WTC11 (cell line): ENCODE data around the gene DRD2. TPM values are rescaled to one million over a fixed set of nuclear protein-coding genes. Genes with fewer than 3 reads are reported as not detected.
A peak's percentile ranks its signal among the peaks of the same experiment; 100 is the strongest.

Experiments used
- ATAC-seq: fragments of 200-7000 bp; cut with Tn5 transposase; 2 replicates; pipeline ENCODE4 v1.10.0; 2021; ENCODE audit warnings: mild to moderate bottlenecking, moderate library complexity
- CTCF ChIA-PET: fragments of 300-600 bp; sonication (Branson Sonifier 250); formaldehyde crosslinking; loops from one replicate; lab custom pipeline; 2021; ENCODE audit warnings: antibody characterized with exemption; lab: Charles Lee
- POLR2A ChIA-PET: fragments of 350-600 bp; sonication (Branson Sonifier 250); formaldehyde crosslinking; loops from one replicate; lab custom pipeline; 2021; ENCODE audit warnings: antibody characterized with exemption; lab: Charles Lee
- DNase-seq: peaks from one replicate; pipeline ENCODE4 v3.0.0; 2021; ENCODE audit warnings: low spot score
- H3K27ac Mint-ChIP-seq: 2 replicates; pipeline ENCODE4 v1.8.0; 2021; ENCODE audit warnings: mixed read lengths
- H3K27me3 Mint-ChIP-seq: 2 replicates; pipeline ENCODE4 v1.8.0; 2021; ENCODE audit warnings: low read depth, mild to moderate bottlenecking, moderate library complexity, mixed read lengths
- H3K36me3 Mint-ChIP-seq: 2 replicates; pipeline ENCODE4 v1.8.0; 2021; ENCODE audit warnings: mixed read lengths
- H3K4me1 Mint-ChIP-seq: 2 replicates; pipeline ENCODE4 v1.8.0; 2022; ENCODE audit warnings: mixed read lengths
- H3K4me3 Mint-ChIP-seq: 2 replicates; pipeline ENCODE4 v1.8.0; 2021; ENCODE audit warnings: mild to moderate bottlenecking, moderate library complexity, mixed read lengths
- H3K9me3 Mint-ChIP-seq: 2 replicates; pipeline ENCODE4 v1.8.0; 2021; ENCODE audit warnings: mixed read lengths
- ARID4B ChIP-seq: sonication (generic); formaldehyde crosslinking; IDR thresholded peaks from 2 replicates; pipeline ENCODE4 v1.8.0; 2023; ENCODE audit warnings: missing genetic modification reagents, mild to moderate bottlenecking, borderline replicate concordance
- CTCF ChIP-seq: fragments of 200-600 bp; IDR thresholded peaks from 2 replicates; pipeline ENCODE4 v1.8.0; 2022; ENCODE audit warnings: antibody characterized with exemption
- ELF4 ChIP-seq: sonication (generic); formaldehyde crosslinking; IDR thresholded peaks from 2 replicates; pipeline ENCODE4 v1.8.1; 2022; ENCODE audit warnings: low read depth, mild to moderate bottlenecking, moderate library complexity, missing genetic modification reagents
- FOXK1 ChIP-seq: sonication (generic); formaldehyde crosslinking; IDR thresholded peaks from 2 replicates; pipeline ENCODE4 v1.8.0; 2022; ENCODE audit warnings: mild to moderate bottlenecking, moderate library complexity, missing genetic modification reagents
- JUN ChIP-seq: sonication (generic); formaldehyde crosslinking; IDR thresholded peaks from 2 replicates; pipeline ENCODE4 v1.8.0; 2023; ENCODE audit warnings: mild to moderate bottlenecking, missing genetic modification reagents
- MYBL2 ChIP-seq: sonication (generic); formaldehyde crosslinking; IDR thresholded peaks from 2 replicates; pipeline ENCODE4 v1.8.1; 2023; ENCODE audit warnings: mild to moderate bottlenecking, moderate library complexity, missing genetic modification reagents
- NR2C2 ChIP-seq: sonication (generic); formaldehyde crosslinking; IDR thresholded peaks from 2 replicates; pipeline ENCODE4 v1.8.0; 2022; ENCODE audit warnings: mild to moderate bottlenecking, missing genetic modification reagents
- PRDM15 ChIP-seq: sonication (generic); formaldehyde crosslinking; IDR thresholded peaks from 2 replicates; pipeline ENCODE4 v1.8.0; 2022; ENCODE audit warnings: missing genetic modification reagents
- SMAD3 ChIP-seq: sonication (generic); formaldehyde crosslinking; IDR thresholded peaks from 2 replicates; pipeline ENCODE4 v1.8.0; 2022; ENCODE audit warnings: missing genetic modification reagents, mild to moderate bottlenecking, borderline replicate concordance
- SOX15 ChIP-seq: fragments of 250-450 bp; sonication (Bioruptor Pico); IDR thresholded peaks from 2 replicates; pipeline ENCODE4 v1.9.0; 2021; ENCODE audit warnings: mild to moderate bottlenecking
- SP1 ChIP-seq: sonication (generic); formaldehyde crosslinking; conservative IDR thresholded peaks from 2 replicates; pipeline ENCODE4 v1.8.1; 2022; ENCODE audit warnings: missing genetic modification reagents
- USF1 ChIP-seq: sonication (generic); formaldehyde crosslinking; IDR thresholded peaks from 2 replicates; pipeline ENCODE4 v1.8.0; 2022; ENCODE audit warnings: mild to moderate bottlenecking, missing genetic modification reagents
- ZBTB21 ChIP-seq: sonication (generic); formaldehyde crosslinking; IDR thresholded peaks from 2 replicates; pipeline ENCODE4 v1.8.1; 2023; ENCODE audit warnings: mild to moderate bottlenecking, missing genetic modification reagents, borderline replicate concordance
- ZNF317 ChIP-seq: sonication (generic); formaldehyde crosslinking; IDR thresholded peaks from 2 replicates; pipeline ENCODE4 v1.8.1; 2023; ENCODE audit warnings: low read depth, mild to moderate bottlenecking, moderate library complexity, missing genetic modification reagents, borderline replicate concordance
- ZNF416 ChIP-seq: fragments of 250-450 bp; sonication (Bioruptor Pico); IDR thresholded peaks from 2 replicates; pipeline ENCODE4 v1.9.0; 2021; ENCODE audit warnings: mild to moderate bottlenecking, inconsistent platforms
- total RNA-seq: library from RNA; stranded (reverse); gene quantifications from 3 replicates; pipeline ENCODE4 v1.2.3, GENCODE V29; 2021
- TF ChIP-seq, protein P1 (sequence below): sonication (generic); formaldehyde crosslinking; IDR thresholded peaks from 2 replicates; pipeline ENCODE4 v1.8.0; 2022; ENCODE audit warnings: mild to moderate bottlenecking, missing genetic modification reagents
- TF ChIP-seq, protein P2 (sequence below): sonication (generic); formaldehyde crosslinking; IDR thresholded peaks from 2 replicates; pipeline ENCODE4 v1.8.1; 2022; ENCODE audit warnings: mild to moderate bottlenecking, missing genetic modification reagents, moderate library complexity, borderline replicate concordance
- TF ChIP-seq, protein P3 (sequence below): sonication (generic); formaldehyde crosslinking; IDR thresholded peaks from 2 replicates; pipeline ENCODE4 v1.8.1; 2023; ENCODE audit warnings: mild to moderate bottlenecking, missing genetic modification reagents, moderate library complexity

Gene DRD2
- total RNA-seq, 1 experiment from 2014 or later = 0.20 TPM

- H3K27ac Mint-ChIP-seq = no peak overlapping the region
- TF ChIP-seq ZNF317 = no peak
- no peak for TF ChIP-seq ELF4 (CRISPR knock-in tag)
- TF ChIP-seq SMAD3 = no peak
- TF ChIP-seq, protein P1, sequence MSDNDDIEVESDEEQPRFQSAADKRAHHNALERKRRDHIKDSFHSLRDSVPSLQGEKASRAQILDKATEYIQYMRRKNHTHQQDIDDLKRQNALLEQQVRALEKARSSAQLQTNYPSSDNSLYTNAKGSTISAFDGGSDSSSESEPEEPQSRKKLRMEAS = no peak
- no peak for TF ChIP-seq JUN (CRISPR knock-in tag)
- TF ChIP-seq ZBTB21 = no peak
- TF ChIP-seq CTCF = no peak
- TF ChIP-seq NR2C2 = no peak
- no peak for TF ChIP-seq SP1
- TF ChIP-seq USF1 (CRISPR knock-in tag) = peak; percentile 51; the same call in 1 of the 2 replicates
- TF ChIP-seq SOX15 = no peak
- TF ChIP-seq MYBL2 (CRISPR knock-in tag) = no peak
- TF ChIP-seq ZNF416 = no peak
- no peak for TF ChIP-seq ARID4B
- no peak for TF ChIP-seq FOXK1 (CRISPR knock-in tag)
- TF ChIP-seq PRDM15 (CRISPR knock-in tag) = no peak
- TF ChIP-seq, protein P2, sequence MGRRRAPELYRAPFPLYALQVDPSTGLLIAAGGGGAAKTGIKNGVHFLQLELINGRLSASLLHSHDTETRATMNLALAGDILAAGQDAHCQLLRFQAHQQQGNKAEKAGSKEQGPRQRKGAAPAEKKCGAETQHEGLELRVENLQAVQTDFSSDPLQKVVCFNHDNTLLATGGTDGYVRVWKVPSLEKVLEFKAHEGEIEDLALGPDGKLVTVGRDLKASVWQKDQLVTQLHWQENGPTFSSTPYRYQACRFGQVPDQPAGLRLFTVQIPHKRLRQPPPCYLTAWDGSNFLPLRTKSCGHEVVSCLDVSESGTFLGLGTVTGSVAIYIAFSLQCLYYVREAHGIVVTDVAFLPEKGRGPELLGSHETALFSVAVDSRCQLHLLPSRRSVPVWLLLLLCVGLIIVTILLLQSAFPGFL = no peak
- TF ChIP-seq, protein P3, sequence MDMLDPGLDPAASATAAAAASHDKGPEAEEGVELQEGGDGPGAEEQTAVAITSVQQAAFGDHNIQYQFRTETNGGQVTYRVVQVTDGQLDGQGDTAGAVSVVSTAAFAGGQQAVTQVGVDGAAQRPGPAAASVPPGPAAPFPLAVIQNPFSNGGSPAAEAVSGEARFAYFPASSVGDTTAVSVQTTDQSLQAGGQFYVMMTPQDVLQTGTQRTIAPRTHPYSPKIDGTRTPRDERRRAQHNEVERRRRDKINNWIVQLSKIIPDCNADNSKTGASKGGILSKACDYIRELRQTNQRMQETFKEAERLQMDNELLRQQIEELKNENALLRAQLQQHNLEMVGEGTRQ = peak; percentile 54
- TF ChIP-seq, all 79 proteins: peak for 2
- DNase-seq (no peak), ATAC-seq (peak; percentile 22)
- ChIA-PET POLR2A (no interaction called here), CTCF (interaction anchor here (0.9 to 2.6 kb wide), 4 partner anchors 9 to 88 kb away, joined by 3 to 13 read pairs (median 4); partner anchors contain the start of gene ANKK1)
- H3K27me3 Mint-ChIP-seq = no peaks in the 10 kb centered on the region; the same call in 1 of the 2 replicates
- peaks cover 14% of the 10 kb centered on the region for H3K4me1 Mint-ChIP-seq
- H3K9me3 Mint-ChIP-seq = peaks cover 10% of the 10 kb centered on the region
- H3K4me3 Mint-ChIP-seq = no peak overlapping the region
- no peaks in the 10 kb centered on the region for H3K36me3 Mint-ChIP-seq
These were observed 97.4 kb downstream of the DRD2 start for GRCh38 chr11:113377681-113378412.
